HEK293 (cell line): ENCODE results near the gene APOL4.

Experiments
- CTCF ChIA-PET: fragments of 350-600 bp; formaldehyde crosslinking; extraction: SDS; loops from one replicate; lab custom pipeline; 2021; ENCODE audit warnings: antibody characterized with exemption; lab: Yijun Ruan, JAX
- POLR2A ChIA-PET: fragments of 300-600 bp; formaldehyde crosslinking; extraction: SDS; loops from one replicate; lab custom pipeline; 2020; ENCODE audit warnings: antibody characterized with exemption, inconsistent platforms; lab: Yijun Ruan, JAX
- H3K27ac ChIP-seq: fragments of 200-500 bp; sonication (Bioruptor generic); 2 replicates; pipeline ENCODE4 v1.5.1; 2014; ENCODE audit warnings: low read depth, low read length, control low read depth, inconsistent platforms; ENCODE audit errors: extremely low read depth
- H3K36me3 ChIP-seq, 2 experiments: fragments of 200-500 bp in 1 of 2; sonication (Bioruptor generic) in 1 of 2; 1 replicate in 1 of 2; 2 replicates in 1 of 2; pipeline ENCODE4 v1.5.1; 2014 to 2017; ENCODE audit warnings: inconsistent platforms in 2 of 2, low read length in 2 of 2; ENCODE audit not compliant: control insufficient read depth in 2 of 2, insufficient read depth in 1 of 2
- H3K4me1 ChIP-seq: fragments of 200-500 bp; sonication (Bioruptor generic); 2 replicates; pipeline ENCODE4 v1.5.1; 2014; ENCODE audit warnings: mild to moderate bottlenecking, low read length, inconsistent platforms; ENCODE audit not compliant: control insufficient read depth, insufficient read depth
- H3K4me3 ChIP-seq: 2 replicates; pipeline ENCODE4 v1.5.1; 2011; ENCODE audit warnings: low read depth, mild to moderate bottlenecking, control low read depth, low read length, moderate library complexity
- H3K9me3 ChIP-seq: fragments of 200-500 bp; sonication (Bioruptor generic); 2 replicates; pipeline ENCODE4 v1.5.1; 2014; ENCODE audit warnings: low read depth, low read length, inconsistent platforms; ENCODE audit not compliant: control insufficient read depth, insufficient read depth
- GLIS1 ChIP-seq: fragments of 450-650 bp; formaldehyde crosslinking; IDR thresholded peaks from 2 replicates; pipeline ENCODE4 v1.5.1; 2016; ENCODE audit warnings: missing biosample characterization, missing genetic modification characterization
- KLF16 ChIP-seq: fragments of 450-650 bp; formaldehyde crosslinking; IDR thresholded peaks from 2 replicates; pipeline ENCODE4 v1.5.1; 2017; ENCODE audit warnings: missing biosample characterization, missing genetic modification characterization
- REPIN1 ChIP-seq: fragments of 450-650 bp; formaldehyde crosslinking; IDR thresholded peaks from 2 replicates; pipeline ENCODE4 v1.5.1; 2017; ENCODE audit warnings: missing biosample characterization, missing genetic modification characterization, low read depth
- SCRT2 ChIP-seq: fragments of 450-650 bp; formaldehyde crosslinking; IDR thresholded peaks from 2 replicates; pipeline ENCODE4 v1.5.1; 2016; ENCODE audit warnings: missing biosample characterization, missing genetic modification characterization
- TRIM28 ChIP-seq: IDR thresholded peaks from 2 replicates; pipeline ENCODE4 v1.6.1; 2011; ENCODE audit warnings: low read length, control low read depth, borderline replicate concordance
- WT1 ChIP-seq: fragments of 450-650 bp; formaldehyde crosslinking; IDR thresholded peaks from 2 replicates; pipeline ENCODE4 v1.5.1; 2016; ENCODE audit warnings: missing biosample characterization, missing genetic modification characterization
- ZBTB20 ChIP-seq: fragments of 450-650 bp; formaldehyde crosslinking; IDR thresholded peaks from 2 replicates; pipeline ENCODE4 v1.5.1; 2016; ENCODE audit warnings: missing biosample characterization, missing genetic modification characterization
- ZBTB8A ChIP-seq: fragments of 450-650 bp; formaldehyde crosslinking; IDR thresholded peaks from 2 replicates; pipeline ENCODE4 v1.5.1; 2016; ENCODE audit warnings: missing biosample characterization, missing genetic modification characterization
- ZFP3 ChIP-seq: fragments of 450-650 bp; formaldehyde crosslinking; IDR thresholded peaks from 2 replicates; pipeline ENCODE4 v1.5.1; 2016; ENCODE audit warnings: low read depth, missing biosample characterization, missing genetic modification characterization
- ZFP69B ChIP-seq: fragments of 450-650 bp; formaldehyde crosslinking; IDR thresholded peaks from 2 replicates; pipeline ENCODE4 v1.5.1; 2016; ENCODE audit warnings: missing biosample characterization, missing genetic modification characterization
- ZNF112 ChIP-seq: fragments of 450-650 bp; formaldehyde crosslinking; IDR thresholded peaks from 2 replicates; pipeline ENCODE4 v1.5.0; 2017; ENCODE audit warnings: missing biosample characterization, missing genetic modification characterization
- ZNF114 ChIP-seq: fragments of 450-650 bp; formaldehyde crosslinking; IDR thresholded peaks from 2 replicates; pipeline ENCODE4 v1.5.0; 2017; ENCODE audit warnings: missing biosample characterization, missing genetic modification characterization
- ZNF239 ChIP-seq: fragments of 450-650 bp; formaldehyde crosslinking; IDR thresholded peaks from 2 replicates; pipeline ENCODE4 v1.5.1; 2016; ENCODE audit warnings: missing biosample characterization, missing genetic modification characterization
- ZNF248 ChIP-seq: fragments of 450-650 bp; formaldehyde crosslinking; IDR thresholded peaks from 2 replicates; pipeline ENCODE4 v1.5.1; 2017; ENCODE audit warnings: missing biosample characterization, missing genetic modification characterization
- ZNF426 ChIP-seq: fragments of 450-650 bp; formaldehyde crosslinking; IDR thresholded peaks from 2 replicates; pipeline ENCODE4 v1.5.1; 2017; ENCODE audit warnings: missing biosample characterization, missing genetic modification characterization, mild to moderate bottlenecking, inconsistent platforms, moderate library complexity
- ZNF561 ChIP-seq: fragments of 450-650 bp; IDR thresholded peaks from 2 replicates; pipeline ENCODE4 v1.5.1; 2018; ENCODE audit warnings: missing biosample characterization, missing genetic modification characterization, borderline replicate concordance
- ZNF624 ChIP-seq: fragments of 450-650 bp; formaldehyde crosslinking; IDR thresholded peaks from 2 replicates; pipeline ENCODE4 v1.5.1; 2017; ENCODE audit warnings: missing biosample characterization, missing genetic modification characterization
- ZNF792 ChIP-seq: fragments of 450-650 bp; formaldehyde crosslinking; IDR thresholded peaks from 2 replicates; pipeline ENCODE4 v1.5.1; 2016; ENCODE audit warnings: missing biosample characterization, missing genetic modification characterization
- TF ChIP-seq, protein P1 (sequence below): fragments of 450-650 bp; formaldehyde crosslinking; IDR thresholded peaks from 2 replicates; pipeline ENCODE4 v1.5.1; 2016; ENCODE audit warnings: missing biosample characterization, missing genetic modification characterization
- TF ChIP-seq, protein P2 (sequence below): fragments of 450-650 bp; formaldehyde crosslinking; optimal IDR thresholded peaks from 2 replicates; pipeline ENCODE3; 2016; ENCODE audit warnings: missing biosample characterization, mild to moderate bottlenecking, missing genetic modification characterization
- TF ChIP-seq, protein P3 (sequence below): fragments of 450-650 bp; IDR thresholded peaks from 2 replicates; pipeline ENCODE4 v1.5.1; 2018; ENCODE audit warnings: missing biosample characterization, missing genetic modification characterization
- TF ChIP-seq, protein P4 (sequence below): fragments of 450-650 bp; formaldehyde crosslinking; conservative IDR thresholded peaks from 2 replicates; pipeline ENCODE4 v1.5.1; 2016; ENCODE audit warnings: low read depth, missing biosample characterization, missing genetic modification characterization
- TF ChIP-seq, protein P5 (sequence below): fragments of 450-650 bp; formaldehyde crosslinking; IDR thresholded peaks from 2 replicates; pipeline ENCODE4 v1.5.1; 2016; ENCODE audit warnings: missing biosample characterization, missing genetic modification characterization
- TF ChIP-seq, protein P6 (sequence below): fragments of 450-650 bp; formaldehyde crosslinking; IDR thresholded peaks from 2 replicates; pipeline ENCODE4 v1.5.1; 2016; ENCODE audit warnings: missing biosample characterization, missing genetic modification characterization

The APOL4 gene

DNA sequence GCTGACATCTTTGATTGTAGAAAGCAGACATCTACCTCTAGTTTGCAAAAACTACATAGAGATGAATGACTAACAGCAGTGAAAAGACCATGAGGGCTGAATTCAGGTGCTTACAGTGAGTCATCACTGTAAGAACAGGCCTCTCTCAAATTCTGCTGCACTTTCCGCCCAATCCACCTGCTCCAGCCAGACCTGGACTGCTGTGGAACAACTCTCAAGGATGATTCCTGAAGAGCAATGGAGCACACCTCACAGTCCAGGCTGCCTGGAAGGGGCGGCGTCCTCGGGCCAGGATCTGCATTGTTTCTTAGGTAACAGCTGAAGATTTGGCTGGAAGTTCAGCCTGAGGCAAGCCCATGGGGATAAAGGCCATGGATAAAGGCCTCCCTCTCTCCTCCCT, 22.6 kb upstream of the APOL4 start:
- CTCF ChIA-PET, result interaction anchor here (0.6 to 5.0 kb wide), 4 partner anchors 16 to 870 kb away, joined by 3 to 30 read pairs (median 4); partner anchors contain the start of gene APOL2
- no peaks in the 10 kb centered on the region for H3K4me1 ChIP-seq
- H3K27ac ChIP-seq, result no peak overlapping the region
- H3K9me3 ChIP-seq, result no peaks in the 10 kb centered on the region
- H3K4me3 ChIP-seq, result no peak overlapping the region
- peaks cover 0 to 18% of the 10 kb centered on the region in 2 experiments; a peak in 1 of 3 replicates for H3K36me3 ChIP-seq
- TF ChIP-seq, protein P1, sequence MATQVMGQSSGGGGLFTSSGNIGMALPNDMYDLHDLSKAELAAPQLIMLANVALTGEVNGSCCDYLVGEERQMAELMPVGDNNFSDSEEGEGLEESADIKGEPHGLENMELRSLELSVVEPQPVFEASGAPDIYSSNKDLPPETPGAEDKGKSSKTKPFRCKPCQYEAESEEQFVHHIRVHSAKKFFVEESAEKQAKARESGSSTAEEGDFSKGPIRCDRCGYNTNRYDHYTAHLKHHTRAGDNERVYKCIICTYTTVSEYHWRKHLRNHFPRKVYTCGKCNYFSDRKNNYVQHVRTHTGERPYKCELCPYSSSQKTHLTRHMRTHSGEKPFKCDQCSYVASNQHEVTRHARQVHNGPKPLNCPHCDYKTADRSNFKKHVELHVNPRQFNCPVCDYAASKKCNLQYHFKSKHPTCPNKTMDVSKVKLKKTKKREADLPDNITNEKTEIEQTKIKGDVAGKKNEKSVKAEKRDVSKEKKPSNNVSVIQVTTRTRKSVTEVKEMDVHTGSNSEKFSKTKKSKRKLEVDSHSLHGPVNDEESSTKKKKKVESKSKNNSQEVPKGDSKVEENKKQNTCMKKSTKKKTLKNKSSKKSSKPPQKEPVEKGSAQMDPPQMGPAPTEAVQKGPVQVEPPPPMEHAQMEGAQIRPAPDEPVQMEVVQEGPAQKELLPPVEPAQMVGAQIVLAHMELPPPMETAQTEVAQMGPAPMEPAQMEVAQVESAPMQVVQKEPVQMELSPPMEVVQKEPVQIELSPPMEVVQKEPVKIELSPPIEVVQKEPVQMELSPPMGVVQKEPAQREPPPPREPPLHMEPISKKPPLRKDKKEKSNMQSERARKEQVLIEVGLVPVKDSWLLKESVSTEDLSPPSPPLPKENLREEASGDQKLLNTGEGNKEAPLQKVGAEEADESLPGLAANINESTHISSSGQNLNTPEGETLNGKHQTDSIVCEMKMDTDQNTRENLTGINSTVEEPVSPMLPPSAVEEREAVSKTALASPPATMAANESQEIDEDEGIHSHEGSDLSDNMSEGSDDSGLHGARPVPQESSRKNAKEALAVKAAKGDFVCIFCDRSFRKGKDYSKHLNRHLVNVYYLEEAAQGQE (tag by site-specific recombination), result no peak
- TF ChIP-seq TRIM28, result no peak
- no peak for TF ChIP-seq ZBTB20 (tag by site-specific recombination)
- no peak for TF ChIP-seq ZNF239 (tag by site-specific recombination)
- no peak for TF ChIP-seq ZNF112 (tag by site-specific recombination)
- TF ChIP-seq, protein P2, sequence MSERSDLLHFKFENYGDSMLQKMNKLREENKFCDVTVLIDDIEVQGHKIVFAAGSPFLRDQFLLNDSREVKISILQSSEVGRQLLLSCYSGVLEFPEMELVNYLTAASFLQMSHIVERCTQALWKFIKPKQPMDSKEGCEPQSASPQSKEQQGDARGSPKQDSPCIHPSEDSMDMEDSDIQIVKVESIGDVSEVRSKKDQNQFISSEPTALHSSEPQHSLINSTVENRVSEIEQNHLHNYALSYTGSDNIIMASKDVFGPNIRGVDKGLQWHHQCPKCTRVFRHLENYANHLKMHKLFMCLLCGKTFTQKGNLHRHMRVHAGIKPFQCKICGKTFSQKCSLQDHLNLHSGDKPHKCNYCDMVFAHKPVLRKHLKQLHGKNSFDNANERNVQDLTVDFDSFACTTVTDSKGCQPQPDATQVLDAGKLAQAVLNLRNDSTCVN (tag by site-specific recombination), result no peak
- no peak for TF ChIP-seq ZNF114
- TF ChIP-seq WT1 (tag by site-specific recombination), result no peak
- no peak for TF ChIP-seq REPIN1
- TF ChIP-seq, protein P3, sequence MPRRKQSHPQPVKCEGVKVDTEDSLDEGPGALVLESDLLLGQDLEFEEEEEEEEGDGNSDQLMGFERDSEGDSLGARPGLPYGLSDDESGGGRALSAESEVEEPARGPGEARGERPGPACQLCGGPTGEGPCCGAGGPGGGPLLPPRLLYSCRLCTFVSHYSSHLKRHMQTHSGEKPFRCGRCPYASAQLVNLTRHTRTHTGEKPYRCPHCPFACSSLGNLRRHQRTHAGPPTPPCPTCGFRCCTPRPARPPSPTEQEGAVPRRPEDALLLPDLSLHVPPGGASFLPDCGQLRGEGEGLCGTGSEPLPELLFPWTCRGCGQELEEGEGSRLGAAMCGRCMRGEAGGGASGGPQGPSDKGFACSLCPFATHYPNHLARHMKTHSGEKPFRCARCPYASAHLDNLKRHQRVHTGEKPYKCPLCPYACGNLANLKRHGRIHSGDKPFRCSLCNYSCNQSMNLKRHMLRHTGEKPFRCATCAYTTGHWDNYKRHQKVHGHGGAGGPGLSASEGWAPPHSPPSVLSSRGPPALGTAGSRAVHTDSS (tag by site-specific recombination), result no peak
- no peak for TF ChIP-seq ZNF248
- TF ChIP-seq, protein P4, sequence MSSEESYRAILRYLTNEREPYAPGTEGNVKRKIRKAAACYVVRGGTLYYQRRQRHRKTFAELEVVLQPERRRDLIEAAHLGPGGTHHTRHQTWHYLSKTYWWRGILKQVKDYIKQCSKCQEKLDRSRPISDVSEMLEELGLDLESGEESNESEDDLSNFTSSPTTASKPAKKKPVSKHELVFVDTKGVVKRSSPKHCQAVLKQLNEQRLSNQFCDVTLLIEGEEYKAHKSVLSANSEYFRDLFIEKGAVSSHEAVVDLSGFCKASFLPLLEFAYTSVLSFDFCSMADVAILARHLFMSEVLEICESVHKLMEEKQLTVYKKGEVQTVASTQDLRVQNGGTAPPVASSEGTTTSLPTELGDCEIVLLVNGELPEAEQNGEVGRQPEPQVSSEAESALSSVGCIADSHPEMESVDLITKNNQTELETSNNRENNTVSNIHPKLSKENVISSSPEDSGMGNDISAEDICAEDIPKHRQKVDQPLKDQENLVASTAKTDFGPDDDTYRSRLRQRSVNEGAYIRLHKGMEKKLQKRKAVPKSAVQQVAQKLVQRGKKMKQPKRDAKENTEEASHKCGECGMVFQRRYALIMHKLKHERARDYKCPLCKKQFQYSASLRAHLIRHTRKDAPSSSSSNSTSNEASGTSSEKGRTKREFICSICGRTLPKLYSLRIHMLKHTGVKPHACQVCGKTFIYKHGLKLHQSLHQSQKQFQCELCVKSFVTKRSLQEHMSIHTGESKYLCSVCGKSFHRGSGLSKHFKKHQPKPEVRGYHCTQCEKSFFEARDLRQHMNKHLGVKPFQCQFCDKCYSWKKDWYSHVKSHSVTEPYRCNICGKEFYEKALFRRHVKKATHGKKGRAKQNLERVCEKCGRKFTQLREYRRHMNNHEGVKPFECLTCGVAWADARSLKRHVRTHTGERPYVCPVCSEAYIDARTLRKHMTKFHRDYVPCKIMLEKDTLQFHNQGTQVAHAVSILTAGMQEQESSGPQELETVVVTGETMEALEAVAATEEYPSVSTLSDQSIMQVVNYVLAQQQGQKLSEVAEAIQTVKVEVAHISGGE (tag by site-specific recombination), result no peak
- no peak for TF ChIP-seq ZFP69B
- TF ChIP-seq KLF16, result no peak
- no peak for TF ChIP-seq ZNF561
- TF ChIP-seq ZNF792 (tag by site-specific recombination), result no peak
- POLR2A ChIA-PET, result no interaction called here

DNA sequence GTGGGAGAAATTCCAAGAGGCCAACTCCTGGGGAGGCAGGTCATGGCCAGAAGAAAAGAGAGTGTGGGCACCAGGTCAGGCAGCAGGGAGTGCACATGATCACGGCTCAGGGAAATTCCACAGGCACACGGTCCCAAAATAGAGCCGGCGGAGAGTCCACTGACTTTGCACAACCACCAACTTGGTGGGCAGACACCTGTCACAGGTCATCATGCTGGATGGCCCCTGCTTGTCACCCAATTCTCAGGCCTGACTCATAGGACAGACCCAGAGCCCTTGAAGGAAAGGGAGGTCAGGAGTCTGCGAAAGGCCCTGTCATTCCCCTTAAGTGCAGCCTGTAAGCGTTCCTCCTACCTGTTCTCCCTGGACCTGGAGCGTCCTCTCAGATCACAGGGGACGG, 21.9 kb upstream of the APOL4 start:
- H3K36me3 ChIP-seq, result peaks cover 0 to 12% of the 10 kb centered on the region in 2 experiments; a peak in 1 of 3 replicates
- H3K4me3 ChIP-seq, result no peak overlapping the region
- CTCF ChIA-PET, result interaction anchor here (0.9 to 5.0 kb wide), 4 partner anchors 9 to 63 kb away, joined by 3 to 30 read pairs (median 3); partner anchors contain the start of gene APOL2
- no peaks in the 10 kb centered on the region for H3K9me3 ChIP-seq
- no peaks in the 10 kb centered on the region for H3K4me1 ChIP-seq
- H3K27ac ChIP-seq, result no peak overlapping the region
- POLR2A ChIA-PET, result no interaction called here
- no peak for TF ChIP-seq SCRT2 (tag by site-specific recombination)
- TF ChIP-seq ZNF624 (tag by site-specific recombination), result no peak
- TF ChIP-seq ZNF426, result no peak
- TF ChIP-seq, protein P5, sequence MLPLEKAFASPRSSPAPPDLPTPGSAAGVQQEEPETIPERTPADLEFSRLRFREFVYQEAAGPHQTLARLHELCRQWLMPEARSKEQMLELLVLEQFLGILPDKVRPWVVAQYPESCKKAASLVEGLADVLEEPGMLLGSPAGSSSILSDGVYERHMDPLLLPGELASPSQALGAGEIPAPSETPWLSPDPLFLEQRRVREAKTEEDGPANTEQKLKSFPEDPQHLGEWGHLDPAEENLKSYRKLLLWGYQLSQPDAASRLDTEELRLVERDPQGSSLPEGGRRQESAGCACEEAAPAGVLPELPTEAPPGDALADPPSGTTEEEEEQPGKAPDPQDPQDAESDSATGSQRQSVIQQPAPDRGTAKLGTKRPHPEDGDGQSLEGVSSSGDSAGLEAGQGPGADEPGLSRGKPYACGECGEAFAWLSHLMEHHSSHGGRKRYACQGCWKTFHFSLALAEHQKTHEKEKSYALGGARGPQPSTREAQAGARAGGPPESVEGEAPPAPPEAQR, result no peak
- TF ChIP-seq ZBTB8A (tag by site-specific recombination), result no peak
- no peak for TF ChIP-seq GLIS1
- TF ChIP-seq, protein P6, sequence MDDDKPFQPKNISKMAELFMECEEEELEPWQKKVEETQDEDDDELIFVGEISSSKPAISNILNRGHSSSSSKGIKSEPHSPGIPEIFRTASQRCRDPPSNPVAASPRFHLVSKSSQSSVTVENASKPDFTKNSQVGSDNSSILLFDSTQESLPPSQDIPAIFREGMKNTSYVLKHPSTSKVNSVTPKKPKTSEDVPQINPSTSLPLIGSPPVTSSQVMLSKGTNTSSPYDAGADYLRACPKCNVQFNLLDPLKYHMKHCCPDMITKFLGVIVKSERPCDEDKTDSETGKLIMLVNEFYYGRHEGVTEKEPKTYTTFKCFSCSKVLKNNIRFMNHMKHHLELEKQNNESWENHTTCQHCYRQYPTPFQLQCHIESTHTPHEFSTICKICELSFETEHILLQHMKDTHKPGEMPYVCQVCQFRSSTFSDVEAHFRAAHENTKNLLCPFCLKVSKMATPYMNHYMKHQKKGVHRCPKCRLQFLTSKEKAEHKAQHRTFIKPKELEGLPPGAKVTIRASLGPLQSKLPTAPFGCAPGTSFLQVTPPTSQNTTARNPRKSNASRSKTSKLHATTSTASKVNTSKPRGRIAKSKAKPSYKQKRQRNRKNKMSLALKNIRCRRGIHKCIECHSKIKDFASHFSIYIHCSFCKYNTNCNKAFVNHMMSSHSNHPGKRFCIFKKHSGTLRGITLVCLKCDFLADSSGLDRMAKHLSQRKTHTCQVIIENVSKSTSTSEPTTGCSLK (tag by site-specific recombination), result no peak
- no peak for TF ChIP-seq ZFP3 (tag by site-specific recombination)
